Posterior vena cava (tissue), 2 donors: ENCODE data around the gene PTPN12. TPM values are rescaled to one million over a fixed set of nuclear protein-coding genes. Genes with fewer than 3 reads are reported as not detected.
"Not testable (repeated sequence)": the region's sequence is repeated elsewhere in the genome, so short reads cannot be mapped to it uniquely, and the experiment has no call there.

Source experiments
- DNase-seq: peaks from one replicate; pipeline ENCODE4 v3.0.0-alpha.2; 2020; ENCODE audit warnings: low spot score
- intact Hi-C, 2 donors: fragments of 100-400 bp; cut with DNase I; formaldehyde crosslinking; loops; one replicate each; pipeline versions ENCODE4 v1.14.1 to v1.14.2; 2022 to 2023
- total RNA-seq, 2 donors: library from RNA; stranded (reverse); fragmentation: NEBNext Ultra II Directional; extraction: Animal tissue kit (Norgen Biotek cat#: 25700); gene quantifications; one replicate each; pipeline ENCODE4 v1.2.1, GENCODE V29; 2021
- donor health status: DM: yes; HTN: yes; CAD: no.
- donor health status: DM: yes; HTN: yes; CAD: no.

PTPN12 gene
- total RNA-seq, 2 donors from 2014 or later: 92.6 to 103 TPM

GRCh38 chr7:77652826-77653225, 115.7 kb downstream of the PTPN12 start:
- intact Hi-C loops, DNase-seq: not testable (repeated sequence)

DNA sequence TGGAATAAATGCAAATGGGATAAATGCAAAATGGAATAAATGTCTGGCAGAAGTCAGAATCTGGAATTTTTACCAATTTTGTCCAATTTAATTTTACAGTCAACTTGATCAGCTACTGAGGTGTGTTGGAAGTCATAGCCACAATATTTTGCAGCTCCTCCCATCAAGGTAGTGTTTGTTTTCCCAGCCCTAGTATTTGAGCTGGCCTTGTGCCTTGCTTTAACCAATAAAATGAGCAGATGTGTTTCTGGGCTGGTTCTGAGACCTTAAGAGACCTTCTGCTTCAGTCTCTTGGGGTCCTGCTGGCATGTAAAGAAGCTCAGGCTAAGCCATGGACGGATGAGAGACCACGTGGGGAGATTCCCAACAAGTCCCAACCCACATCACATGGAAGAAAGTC, 116.5 kb downstream of the PTPN12 start:
- no peak for DNase-seq
- intact Hi-C loops: no loop called here

DNA sequence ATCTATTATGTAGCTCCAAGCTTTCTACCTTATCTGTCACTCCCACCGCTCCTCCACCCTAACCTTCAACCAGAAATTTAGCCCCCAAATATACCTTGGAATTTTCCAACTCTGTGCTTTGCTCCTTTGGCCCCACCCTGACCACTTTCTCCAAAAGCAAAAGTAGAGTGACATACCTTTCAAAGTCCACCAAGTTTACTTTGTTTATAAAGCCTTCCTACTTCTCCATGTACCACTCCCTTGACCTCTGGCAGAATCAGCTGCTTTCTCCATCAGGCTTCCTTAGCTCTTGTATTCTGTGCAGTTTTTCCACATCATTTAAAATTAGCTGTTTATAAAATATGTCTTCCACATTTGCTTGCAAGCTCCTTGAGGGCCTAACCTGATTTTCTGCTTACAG, 118.3 kb downstream of the PTPN12 start:
- intact Hi-C loops: loop anchor here in 1 of 2 donors (5.0 kb wide), 1 partner anchor 102 kb away; no protein-coding TSS in a partner anchor
- DNase-seq: no peak

- intact Hi-C loops: loop anchor here in 1 of 2 donors (5.0 kb wide), 1 partner anchor 101 kb away; no protein-coding TSS in a partner anchor
Observed at GRCh38 chr7:77655836-77656455, 118.9 kb downstream of the PTPN12 start.

GRCh38 chr7:77657427-77658224, 120.5 kb downstream of the PTPN12 start:
- no peak for DNase-seq

More at GRCh38 chr7:77655836-77656455, 118.9 kb downstream of the PTPN12 start:
- no peak for DNase-seq

GRCh38 chr7:77658928-77659327, 121.8 kb downstream of the PTPN12 start:
- no peak for DNase-seq
- intact Hi-C loops: loop anchor here (2.0 to 5.0 kb wide), 2 partner anchors 98 to 100 kb away; no protein-coding TSS in a partner anchor

More at GRCh38 chr7:77657427-77658224, 120.5 kb downstream of the PTPN12 start:
- intact Hi-C loops: loop anchor here (2.0 to 5.0 kb wide), 2 partner anchors 100 to 101 kb away; no protein-coding TSS in a partner anchor

DNA sequence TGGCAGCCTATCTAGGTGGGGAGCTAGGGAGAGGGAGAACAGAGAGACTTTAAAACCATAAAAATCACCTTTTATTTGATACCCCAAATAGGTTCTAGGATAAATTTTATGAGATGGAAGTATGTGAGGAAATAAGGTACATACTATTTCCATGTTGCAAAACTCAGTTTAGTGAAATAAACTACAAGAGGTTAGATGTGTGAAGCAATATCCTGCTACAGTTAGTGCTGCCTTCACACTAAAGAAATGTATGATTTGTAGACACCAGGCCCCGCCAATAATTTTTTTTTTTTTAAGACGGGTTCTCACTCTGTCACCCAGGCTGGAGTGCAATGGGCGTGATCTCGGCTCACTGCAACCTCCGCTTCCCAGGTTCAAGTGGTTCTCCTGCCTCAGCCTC, 124.7 kb downstream of the PTPN12 start:
- intact Hi-C loops: no loop called here

DNA sequence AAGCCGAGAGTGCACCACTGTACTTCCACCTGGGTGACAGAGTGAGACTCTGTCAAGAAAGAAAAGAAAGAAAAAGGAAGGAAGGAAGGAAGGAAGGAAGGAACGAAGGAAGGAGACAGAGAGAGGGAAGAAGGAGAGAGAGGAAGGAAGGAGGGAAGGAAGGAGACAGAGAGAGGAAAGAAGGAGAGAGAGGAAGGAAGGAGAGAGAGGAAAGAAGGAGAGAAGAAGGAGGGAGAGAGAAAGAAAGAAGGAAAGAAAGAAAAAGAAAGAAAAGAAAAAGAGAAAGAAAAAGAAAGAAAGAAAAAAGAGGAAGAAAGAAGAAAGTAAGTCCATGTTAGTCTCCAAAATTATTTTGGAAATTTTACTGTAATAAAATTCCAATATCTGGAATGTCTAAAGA, 125.8 kb downstream of the PTPN12 start:
- DNase-seq: no peak
- intact Hi-C loops: no loop called here

More for the DNA sequence above, 124.7 kb downstream of the PTPN12 start:
- no peak for DNase-seq

DNA sequence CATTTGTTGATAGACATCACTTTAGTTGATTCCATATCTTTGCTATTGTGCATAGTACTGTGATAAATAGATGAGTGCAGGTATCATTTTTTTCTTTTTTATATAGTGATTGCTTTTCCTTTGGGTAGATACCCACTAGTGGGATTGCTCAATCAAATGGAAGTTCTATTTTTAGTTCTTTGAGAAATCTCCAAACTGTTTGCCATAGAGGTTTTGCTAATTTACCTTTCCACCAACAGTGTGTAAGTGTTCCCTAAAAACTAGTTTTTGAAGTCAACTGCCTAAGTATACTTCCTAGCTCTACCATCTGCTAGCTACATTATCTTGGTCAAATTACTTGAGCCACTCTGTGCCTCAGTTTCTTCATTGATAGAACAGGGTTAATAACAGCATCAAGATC, 127.6 kb downstream of the PTPN12 start:
- no peak for DNase-seq
- intact Hi-C loops: no loop called here

GRCh38 chr7:77665161-77665560, 128.1 kb downstream of the PTPN12 start:
- DNase-seq: no peak
- intact Hi-C loops: no loop called here

- DNase-seq: no peak
- intact Hi-C loops: no loop called here
Observed at GRCh38 chr7:77667459-77668086, 130.5 kb downstream of the PTPN12 start.

- no peak for DNase-seq
- intact Hi-C loops: no loop called here
Observed at GRCh38 chr7:77674878-77675277, 137.8 kb downstream of the PTPN12 start.

DNA sequence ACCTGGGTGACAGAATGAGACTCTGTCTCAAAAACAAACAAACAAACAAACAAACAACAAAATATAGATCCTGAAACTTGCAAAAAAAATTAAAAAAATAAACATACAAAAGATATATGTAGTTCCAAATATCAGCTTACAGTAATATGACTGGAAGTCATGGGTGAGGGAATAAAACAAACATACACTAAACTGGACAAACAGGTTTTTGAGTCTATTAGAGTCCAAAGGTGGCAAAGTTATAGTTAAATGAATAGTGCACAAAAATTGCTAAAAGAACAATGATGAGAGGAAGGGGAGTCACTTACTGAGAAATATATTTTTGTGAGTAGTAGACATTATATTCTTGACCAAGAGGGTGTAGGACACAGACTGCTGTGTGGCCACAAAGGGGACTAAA, 142.5 kb downstream of the PTPN12 start:
- DNase-seq: no peak
- intact Hi-C loops: no loop called here

DNA sequence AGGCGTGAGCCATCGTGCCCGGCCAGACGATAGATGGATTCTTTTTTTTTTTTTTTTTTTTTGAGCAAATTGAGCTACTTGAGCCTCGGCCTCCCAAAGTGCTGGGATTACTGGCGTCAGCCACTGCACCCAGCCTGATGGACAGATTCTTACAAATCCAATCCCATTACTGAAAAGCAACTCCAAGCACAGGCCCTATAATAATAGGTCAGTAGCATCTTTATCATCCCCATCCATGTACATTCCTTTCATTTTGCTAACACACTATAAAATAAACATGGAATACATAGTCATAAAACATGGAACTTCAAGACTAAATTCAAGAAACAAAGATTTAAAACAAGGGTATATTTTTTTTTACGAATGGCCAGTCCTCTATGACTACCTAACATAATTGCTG, 143.2 kb downstream of the PTPN12 start:
- intact Hi-C loops: no loop called here
- no peak for DNase-seq

DNA sequence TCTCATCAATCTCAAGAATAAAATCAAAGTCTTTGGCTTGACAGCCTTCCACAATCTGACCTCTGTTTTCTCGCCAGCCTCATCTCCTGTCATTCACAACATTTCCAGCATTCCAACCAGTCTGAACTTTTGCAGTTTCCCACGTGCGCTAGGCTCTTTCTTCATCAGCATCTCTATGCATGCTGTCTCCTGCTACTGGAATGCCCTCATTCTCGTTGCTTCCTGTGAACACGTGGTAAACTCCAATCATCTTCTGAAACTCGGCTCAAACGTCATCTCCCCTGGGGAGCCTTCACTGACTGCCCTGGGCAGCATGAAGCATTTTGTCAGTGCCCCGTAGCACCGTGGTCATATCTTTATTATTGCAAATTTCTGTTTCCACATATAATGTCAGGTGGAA, 146.9 kb downstream of the PTPN12 start:
- no peak for DNase-seq
- intact Hi-C loops: no loop called here

- intact Hi-C loops: no loop called here
- DNase-seq: no peak
Observed at GRCh38 chr7:77685233-77685632, 148.1 kb downstream of the PTPN12 start.

- intact Hi-C loops: no loop called here
- DNase-seq: no peak
Observed at GRCh38 chr7:77687100-77687746, 150.1 kb downstream of the PTPN12 start.

- intact Hi-C loops: no loop called here
- DNase-seq: no peak
Observed at GRCh38 chr7:77687747-77688144, 150.7 kb downstream of the PTPN12 start.
